HCT116 (cell line): ENCODE measurements around the gene CLIC6. TPM values are rescaled to one million over a fixed set of nuclear protein-coding genes. Genes with fewer than 3 reads are reported as not detected.

Experiments used
- ATAC-seq: fragments of 200-7000 bp; cut with Tn5 transposase; 2 replicates; pipeline ENCODE4 v1.9.1; 2020; ENCODE audit warnings: mild to moderate bottlenecking, moderate library complexity
- BruUV-seq: library from RNA; stranded (reverse); fragments of 400-500 nt; replicated peaks from 2 replicates; lab custom pipeline; 2021; lab: Mats Ljungman, UMichigan
- CTCF ChIA-PET: fragments of 300-600 bp; sonication (Branson Sonifier 250); formaldehyde crosslinking; loops from one replicate; lab custom pipeline; 2021; ENCODE audit warnings: antibody characterized with exemption; lab: Charles Lee
- POLR2A ChIA-PET: fragments of 300-600, 350-600 bp; sonication (Branson Sonifier 250); formaldehyde crosslinking; loops from one replicate; lab custom pipeline; 2021; ENCODE audit warnings: antibody characterized with exemption; lab: Charles Lee
- RAD21 ChIA-PET, 2 experiments: fragments of 300-600 bp; sonication (Branson Sonifier 250); formaldehyde crosslinking; loops; one replicate each; lab custom pipeline; 2023; ENCODE audit warnings: low total read pairs in 2 of 2; ENCODE audit not compliant: uncharacterized antibody in 2 of 2, unreplicated experiment in 2 of 2, low non-redundant PET in 1 of 2; lab: Charles Lee
- DNase-seq: peaks from one replicate; pipeline ENCODE4 v3.0.0-alpha.2; 2010; ENCODE audit warnings: low read depth, low spot score
- H2AFZ ChIP-seq: fragments of 200-600 bp; shearing (Covaris generic), sonication (generic); 2 replicates; pipeline ENCODE4 v1.6.1; 2017; ENCODE audit warnings: low read depth, mixed run types, mixed read lengths, antibody characterized with exemption, low read length; ENCODE audit not compliant: poor library complexity, severe bottlenecking
- H3K27ac ChIP-seq: 2 replicates; pipeline ENCODE4 v1.5.1; 2012; ENCODE audit warnings: low read depth, low read length
- H3K27me3 ChIP-seq: fragments of 200-600 bp; sonication (generic); 2 replicates; pipeline ENCODE4 v1.6.1; 2016; ENCODE audit warnings: mixed run types, low read length, mixed read lengths; ENCODE audit not compliant: insufficient read depth
- H3K36me3 ChIP-seq, 2 experiments: fragments of 200-500 bp in 1 of 2; fragments of 200-600 bp in 1 of 2; sonication (Bioruptor generic) in 1 of 2; sonication (generic) in 1 of 2; 2 replicates each; pipeline versions ENCODE4 v1.5.1 to v1.6.1; 2014 to 2016; ENCODE audit warnings: low read length in 2 of 2, inconsistent platforms in 1 of 2, mixed read lengths in 1 of 2, mixed run types in 1 of 2; ENCODE audit not compliant: insufficient read depth in 2 of 2, control insufficient read depth in 1 of 2
- H3K4me1 ChIP-seq, 2 experiments: fragments of 200-600 bp in 1 of 2; sonication (generic) in 1 of 2; 2 replicates each; pipeline versions ENCODE4 v1.5.1 to v1.6.1; 2012 to 2017; ENCODE audit warnings: low read length in 2 of 2, inconsistent platforms in 1 of 2, mild to moderate bottlenecking in 1 of 2, mixed read lengths in 1 of 2, mixed run types in 1 of 2, moderate library complexity in 1 of 2; ENCODE audit not compliant: insufficient read depth in 2 of 2, control insufficient read depth in 1 of 2
- H3K4me2 ChIP-seq: fragments of 200-600 bp; sonication (generic); 2 replicates; pipeline ENCODE4 v1.6.1; 2017; ENCODE audit warnings: mixed run types, low read length, mixed read lengths
- H3K4me3 ChIP-seq, 2 experiments: fragments of 200-600 bp in 1 of 2; sonication (generic) in 1 of 2; replicated peaks in 1 of 2; 2 replicates each; pipeline ENCODE4 v1.5.1; 2011 to 2016; ENCODE audit warnings: low read length in 2 of 2, control low read depth in 1 of 2, low read depth in 1 of 2, mild to moderate bottlenecking in 1 of 2, mixed read lengths in 1 of 2, mixed run types in 1 of 2
- H3K79me2 ChIP-seq: fragments of 200-600 bp; sonication (generic); 2 replicates; pipeline ENCODE4 v1.6.1; 2017; ENCODE audit warnings: mild to moderate bottlenecking, mixed run types, low read length, moderate library complexity, mixed read lengths; ENCODE audit not compliant: insufficient read depth
- H3K9ac ChIP-seq: fragments of 200-600 bp; sonication (generic); 2 replicates; pipeline ENCODE4 v1.6.1; 2016; ENCODE audit warnings: low read length, mixed read lengths
- H3K9me2 ChIP-seq: fragments of 200-600 bp; sonication (generic), shearing (Covaris generic); 2 replicates; pipeline ENCODE4 v1.6.1; 2017; ENCODE audit warnings: mixed run types, mild to moderate bottlenecking, moderate library complexity; ENCODE audit not compliant: insufficient read depth
- H3K9me3 ChIP-seq, 2 experiments: fragments of 200-500 bp in 1 of 2; fragments of 200-600 bp in 1 of 2; sonication (Bioruptor generic) in 1 of 2; sonication (generic) in 1 of 2; 2 replicates each; pipeline ENCODE4 v1.6.1; 2014 to 2017; ENCODE audit warnings: low read length in 2 of 2, mixed read lengths in 2 of 2, inconsistent platforms in 1 of 2, low read depth in 1 of 2, mild to moderate bottlenecking in 1 of 2, mixed run types in 1 of 2, moderate library complexity in 1 of 2; ENCODE audit not compliant: control insufficient read depth in 1 of 2, insufficient read depth in 1 of 2
- H4K20me1 ChIP-seq: fragments of 200-600 bp; sonication (generic), shearing (Covaris generic); 2 replicates; pipeline ENCODE4 v1.6.1; 2017; ENCODE audit warnings: mixed run types, mild to moderate bottlenecking, moderate library complexity; ENCODE audit not compliant: insufficient read depth
- CEBPB ChIP-seq: IDR thresholded peaks from 2 replicates; pipeline ENCODE4 v1.6.1; 2012; ENCODE audit warnings: low read depth
- EGR1 ChIP-seq: IDR thresholded peaks from 2 replicates; pipeline ENCODE4 v1.6.1; 2012; ENCODE audit warnings: low read depth
- ELF1 ChIP-seq: IDR thresholded peaks from 2 replicates; pipeline ENCODE4 v1.6.1; 2012; ENCODE audit warnings: low read depth, borderline replicate concordance
- EZH2 ChIP-seq: fragments of 200-600 bp; sonication (generic); IDR thresholded peaks from 2 replicates; pipeline ENCODE4 v1.6.1; 2017; ENCODE audit warnings: antibody characterized with exemption, mixed run types
- JUND ChIP-seq: IDR thresholded peaks from 2 replicates; pipeline ENCODE4 v1.6.1; 2012
- SIN3A ChIP-seq: IDR thresholded peaks from 2 replicates; pipeline ENCODE4 v1.6.1; 2012; ENCODE audit warnings: low read depth
- SP1 ChIP-seq: IDR thresholded peaks from 2 replicates; pipeline ENCODE4 v1.6.1; 2012; ENCODE audit warnings: low read depth
- SRF ChIP-seq: IDR thresholded peaks from 2 replicates; pipeline ENCODE4 v1.6.1; 2012; ENCODE audit warnings: low read depth
- TCF7L2 ChIP-seq: IDR thresholded peaks from 2 replicates; pipeline ENCODE4 v1.7.0; 2011; ENCODE audit warnings: borderline replicate concordance, inconsistent platforms; ENCODE audit not compliant: insufficient read depth, insufficient read length; ENCODE audit errors: extremely low read depth
- YY1 ChIP-seq: IDR thresholded peaks from 2 replicates; pipeline ENCODE4 v1.6.1; 2011; ENCODE audit warnings: low read length, low read depth, moderate library complexity, mild to moderate bottlenecking; ENCODE audit not compliant: insufficient replicate concordance; ENCODE audit errors: extremely low read depth
- ZBTB33 ChIP-seq: IDR thresholded peaks from 2 replicates; pipeline ENCODE4 v1.6.1; 2011; ENCODE audit warnings: mild to moderate bottlenecking, low read length, moderate library complexity; ENCODE audit not compliant: insufficient replicate concordance; ENCODE audit errors: extremely low read depth
- ZNF274 ChIP-seq: fragments of 200-500 bp; sonication (Bioruptor generic); IDR thresholded peaks from 2 replicates; pipeline ENCODE4 v1.6.1; 2014; ENCODE audit warnings: mild to moderate bottlenecking, low read depth, low read length, inconsistent platforms
- intact Hi-C: fragments of 100-400 bp; cut with micrococcal nuclease; formaldehyde crosslinking; loops from 2 replicates; pipeline ENCODE4 v1.10.0; 2022
- total RNA-seq: library from RNA; stranded (reverse); gene quantifications from one replicate; pipeline ENCODE4 v1.2.1, GENCODE V29; 2021; ENCODE audit not compliant: unreplicated experiment

Gene CLIC6
- total RNA-seq, 1 experiment from 2014 or later = 0.05 TPM

GRCh38 chr21:34705011-34705410 is 36.2 kb downstream of the CLIC6 start:
- ChIA-PET CTCF (interaction anchor here (1.6 to 1.7 kb wide), 2 partner anchors 11 to 17 kb away, joined by 3 to 4 read pairs; no protein-coding TSS in a partner anchor), POLR2A (no interaction called here), RAD21 (no interaction called here)
- ATAC-seq = no peak
- no peak overlapping the region for H3K4me2 ChIP-seq
- TF ChIP-seq ELF1 (no peak), JUND (no peak), CEBPB (no peak), ZNF274 (no peak), ZBTB33 (no peak), TCF7L2 (no peak), SRF (no peak)
- intact Hi-C loops = no loop called here
- DNase-seq = no peak
- no peaks in the 10 kb centered on the region for H3K36me3 ChIP-seq
- no peaks in the 10 kb centered on the region for H3K27me3 ChIP-seq
- H3K9me2 ChIP-seq = no peaks in the 10 kb centered on the region
- H4K20me1 ChIP-seq = no peaks in the 10 kb centered on the region
- no peaks in the 10 kb centered on the region for H3K4me1 ChIP-seq
- no peaks in the 10 kb centered on the region for H3K9me3 ChIP-seq
- no peaks in the 10 kb centered on the region for H3K79me2 ChIP-seq
- H3K9ac ChIP-seq = no peak overlapping the region
- no peak overlapping the region for H2AFZ ChIP-seq
- H3K4me3 ChIP-seq = no peak overlapping the region
- no peak overlapping the region for H3K27ac ChIP-seq
- BruUV-seq = no TSS peak

- no peaks in the 10 kb centered on the region for H3K79me2 ChIP-seq
- no peak overlapping the region for H3K4me3 ChIP-seq
- BruUV-seq = no TSS peak
- no peak for DNase-seq
- intact Hi-C loops = no loop called here
- RAD21 ChIA-PET = no interaction called here
- no peak overlapping the region for H3K9ac ChIP-seq
- H4K20me1 ChIP-seq = no peaks in the 10 kb centered on the region
- no peaks in the 10 kb centered on the region for H3K9me2 ChIP-seq
- H3K27ac ChIP-seq = no peak overlapping the region
- no peaks in the 10 kb centered on the region for H3K27me3 ChIP-seq
- POLR2A ChIA-PET = no interaction called here
- no peaks in the 10 kb centered on the region for H3K4me1 ChIP-seq
- CTCF ChIA-PET = interaction anchor here (1.7 kb wide), 1 partner anchor 16 kb away, joined by 4 read pairs; no protein-coding TSS in a partner anchor
- H2AFZ ChIP-seq = no peak overlapping the region
- H3K4me2 ChIP-seq = no peak overlapping the region
- H3K36me3 ChIP-seq = no peaks in the 10 kb centered on the region
- H3K9me3 ChIP-seq = no peaks in the 10 kb centered on the region
- TF ChIP-seq YY1 (no peak), EZH2 (no peak), ZBTB33 (no peak), CEBPB (no peak), EGR1 (no peak), SIN3A (no peak), SP1 (no peak), ELF1 (no peak)
- ATAC-seq = no peak
These were observed 37.5 kb downstream of the CLIC6 start for GRCh38 chr21:34706337-34706736.
